ENCODE measurements around the gene EIF2D.
"Not testable (repeated sequence)": the region's sequence is repeated elsewhere in the genome, so short reads cannot be mapped to it uniquely, and the experiment has no call there.

Gene EIF2D

GRCh38 chr1:206612129-206612876 lies at the start of gene EIF2D:
Gene EIF2D (minus strand): TSS chr1:206612465. CDS start chr1:206612342, 123 bp downstream.
- peak; percentile 93 for DNase-seq

- DNase-seq: no peak
Observed at GRCh38 chr1:206661161-206661820, 49.0 kb upstream of the EIF2D start.

GRCh38 chr1:206660136-206660535 lies 47.9 kb upstream of the EIF2D start:
- no peak for DNase-seq

GRCh38 chr1:206658981-206659273 lies 46.7 kb upstream of the EIF2D start:
- no peak for DNase-seq

- no peak for DNase-seq
Observed at GRCh38 chr1:206658264-206658980, 46.2 kb upstream of the EIF2D start.

GRCh38 chr1:206657751-206658150 lies 45.5 kb upstream of the EIF2D start:
- no peak for DNase-seq

- no peak for DNase-seq
Observed at GRCh38 chr1:206656936-206657335, 44.7 kb upstream of the EIF2D start.

GRCh38 chr1:206655471-206655882 lies 43.2 kb upstream of the EIF2D start:
- DNase-seq: peak; percentile 57

GRCh38 chr1:206654828-206655227 lies 42.6 kb upstream of the EIF2D start:
- DNase-seq: no peak

- DNase-seq: no peak
Observed at GRCh38 chr1:206653715-206654459, 41.6 kb upstream of the EIF2D start.

GRCh38 chr1:206651958-206652890 lies 40.0 kb upstream of the EIF2D start:
- DNase-seq: no peak

GRCh38 chr1:206651014-206651413 lies 38.7 kb upstream of the EIF2D start:
- DNase-seq: no peak

GRCh38 chr1:206649261-206649921 lies 37.1 kb upstream of the EIF2D start:
- no peak for DNase-seq

- no peak for DNase-seq
Observed at GRCh38 chr1:206647224-206647623, 35.0 kb upstream of the EIF2D start.

- no peak for DNase-seq
Observed at GRCh38 chr1:206646504-206646903, 34.2 kb upstream of the EIF2D start.

- DNase-seq: no peak
Observed at GRCh38 chr1:206643118-206643698, 30.9 kb upstream of the EIF2D start.

GRCh38 chr1:206642074-206642473 lies 29.8 kb upstream of the EIF2D start:
- not testable (repeated sequence) for DNase-seq

GRCh38 chr1:206637605-206638004 lies 25.3 kb upstream of the EIF2D start:
- DNase-seq: no peak

GRCh38 chr1:206636671-206637070 lies 24.4 kb upstream of the EIF2D start:
- no peak for DNase-seq

GRCh38 chr1:206635978-206636345 lies 23.7 kb upstream of the EIF2D start:
- no peak for DNase-seq

All from COR-L47 (cell line).